ENCODE data around the gene LRRC25.

LRRC25 gene

GRCh38 chr19:18397242-18398202, at the start of gene LRRC25:
Gene LRRC25, minus strand, starts transcription at chr19:18397622. Its CDS starts 659 bp downstream, at chr19:18396963.
- no peak for DNase-seq

- DNase-seq: no peak
Observed at GRCh38 chr19:18446811-18447359, 49.5 kb upstream of the LRRC25 start.

- no peak for DNase-seq
Observed at GRCh38 chr19:18446145-18446810, 48.9 kb upstream of the LRRC25 start.

GRCh38 chr19:18445262-18445948, 48.0 kb upstream of the LRRC25 start:
- DNase-seq: no peak

- DNase-seq: no peak
Observed at GRCh38 chr19:18444513-18444912, 47.1 kb upstream of the LRRC25 start.

GRCh38 chr19:18443831-18444230, 46.4 kb upstream of the LRRC25 start:
- no peak for DNase-seq

- no peak for DNase-seq
Observed at GRCh38 chr19:18443406-18443805, 46.0 kb upstream of the LRRC25 start.

GRCh38 chr19:18442941-18443340, 45.5 kb upstream of the LRRC25 start:
- no peak for DNase-seq

- no peak for DNase-seq
Observed at GRCh38 chr19:18441804-18442788, 44.7 kb upstream of the LRRC25 start.

GRCh38 chr19:18440936-18441803, 43.7 kb upstream of the LRRC25 start:
- no peak for DNase-seq

- DNase-seq: no peak
Observed at GRCh38 chr19:18440415-18440877, 43.0 kb upstream of the LRRC25 start.

GRCh38 chr19:18439910-18440237, 42.5 kb upstream of the LRRC25 start:
- DNase-seq: no peak

- DNase-seq: no peak
Observed at GRCh38 chr19:18439025-18439909, 41.8 kb upstream of the LRRC25 start.

- DNase-seq: no peak
Observed at GRCh38 chr19:18438331-18439024, 41.1 kb upstream of the LRRC25 start.

GRCh38 chr19:18437491-18438330, 40.3 kb upstream of the LRRC25 start, which contains the start of gene ISYNA1:
Gene ISYNA1, minus strand, starts transcription at chr19:18438133. Its CDS starts 154 bp downstream, at chr19:18437979.
- DNase-seq: no peak

- peak; percentile 66 for DNase-seq
Observed at GRCh38 chr19:18436671-18437490, 39.5 kb upstream of the LRRC25 start.
